ENCODE measurements around the gene PRSS57.

The PRSS57 gene

DNA sequence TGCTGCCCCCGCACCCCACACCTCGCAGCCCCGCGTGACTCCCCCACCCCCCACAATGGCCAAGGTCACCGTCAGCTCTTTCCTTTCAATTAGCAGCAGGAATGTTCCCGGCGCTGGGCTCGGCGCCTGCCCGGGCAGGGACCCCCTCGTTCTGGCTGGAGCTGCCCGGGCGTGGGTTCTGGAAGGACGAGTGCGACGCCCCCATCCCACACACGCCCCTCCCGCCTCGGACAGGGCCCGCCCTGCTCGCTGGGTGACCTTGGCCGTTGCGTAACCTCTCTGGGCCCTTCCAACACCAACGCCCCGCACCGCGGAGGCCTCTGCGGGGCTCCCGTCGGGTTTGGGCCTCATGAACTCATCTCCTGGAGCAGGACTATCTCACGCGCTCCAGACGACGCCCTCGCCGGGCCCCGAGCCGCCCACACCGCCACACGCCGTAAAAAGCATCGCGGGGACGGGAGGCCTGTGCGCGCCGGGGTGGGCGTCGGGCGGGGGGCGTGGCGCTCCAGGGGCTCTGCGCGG is 23.8 kb upstream of the PRSS57 start:
- H3K4me1 Mint-ChIP-seq, result peaks cover 33% of the 10 kb centered on the region
- H3K9me3 Mint-ChIP-seq, result peaks cover 12% of the 10 kb centered on the region
- no peak overlapping the region for H3K4me3 Mint-ChIP-seq
- DNase-seq, result no peak
- no peaks in the 10 kb centered on the region for H3K27me3 Mint-ChIP-seq (ENCODE audit: low read depth, poor library complexity)
- TF ChIP-seq, protein P1, sequence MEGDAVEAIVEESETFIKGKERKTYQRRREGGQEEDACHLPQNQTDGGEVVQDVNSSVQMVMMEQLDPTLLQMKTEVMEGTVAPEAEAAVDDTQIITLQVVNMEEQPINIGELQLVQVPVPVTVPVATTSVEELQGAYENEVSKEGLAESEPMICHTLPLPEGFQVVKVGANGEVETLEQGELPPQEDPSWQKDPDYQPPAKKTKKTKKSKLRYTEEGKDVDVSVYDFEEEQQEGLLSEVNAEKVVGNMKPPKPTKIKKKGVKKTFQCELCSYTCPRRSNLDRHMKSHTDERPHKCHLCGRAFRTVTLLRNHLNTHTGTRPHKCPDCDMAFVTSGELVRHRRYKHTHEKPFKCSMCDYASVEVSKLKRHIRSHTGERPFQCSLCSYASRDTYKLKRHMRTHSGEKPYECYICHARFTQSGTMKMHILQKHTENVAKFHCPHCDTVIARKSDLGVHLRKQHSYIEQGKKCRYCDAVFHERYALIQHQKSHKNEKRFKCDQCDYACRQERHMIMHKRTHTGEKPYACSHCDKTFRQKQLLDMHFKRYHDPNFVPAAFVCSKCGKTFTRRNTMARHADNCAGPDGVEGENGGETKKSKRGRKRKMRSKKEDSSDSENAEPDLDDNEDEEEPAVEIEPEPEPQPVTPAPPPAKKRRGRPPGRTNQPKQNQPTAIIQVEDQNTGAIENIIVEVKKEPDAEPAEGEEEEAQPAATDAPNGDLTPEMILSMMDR (IDR thresholded peaks at IDR 0.05), result no peak
- no peak overlapping the region for H3K27ac Mint-ChIP-seq
- peaks cover 16% of the 10 kb centered on the region for H3K36me3 Mint-ChIP-seq (ENCODE audit: low read depth)

DNA sequence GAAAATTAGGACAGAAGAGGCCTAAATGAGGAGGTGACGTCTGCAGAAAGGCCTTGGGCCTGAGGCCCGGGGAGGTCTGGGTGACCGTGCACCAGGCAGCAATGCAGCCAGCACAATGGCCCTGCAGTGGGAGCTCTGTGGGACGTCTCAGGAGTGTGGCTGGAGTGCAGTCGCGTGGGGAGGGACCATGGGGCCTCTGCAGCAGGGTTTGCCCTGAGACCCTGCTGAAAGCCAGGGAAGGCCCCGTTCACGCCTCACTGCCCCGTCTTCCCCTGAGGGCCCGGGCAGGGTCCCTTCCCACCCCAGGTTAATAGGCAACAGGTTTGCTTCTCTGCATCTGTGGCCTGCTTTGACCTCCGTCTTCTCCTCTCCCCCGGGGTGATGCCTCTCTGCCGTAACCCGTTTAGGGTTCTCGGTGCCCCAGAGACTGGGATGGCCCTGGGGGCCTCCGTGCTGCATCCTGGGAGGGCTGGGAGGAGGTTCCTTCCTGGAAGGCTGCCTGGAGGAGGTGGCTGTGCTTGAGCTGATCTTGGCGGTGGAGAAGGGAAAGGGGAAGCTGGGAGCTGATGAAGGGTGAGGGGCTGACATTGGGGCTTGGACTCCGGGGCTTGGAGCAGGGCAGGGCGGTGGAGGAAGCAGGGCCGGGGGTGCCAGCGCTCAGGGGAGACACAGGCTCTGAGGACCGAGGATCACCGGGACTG is 23.1 kb upstream of the PRSS57 start:
- H3K27ac Mint-ChIP-seq, result peak overlapping the region; percentile 86
- peaks cover 30% of the 10 kb centered on the region for H3K4me1 Mint-ChIP-seq
- H3K4me3 Mint-ChIP-seq, result peak overlapping the region; percentile 42
- peaks cover 12% of the 10 kb centered on the region for H3K9me3 Mint-ChIP-seq
- no peaks in the 10 kb centered on the region for H3K27me3 Mint-ChIP-seq (ENCODE audit: low read depth, poor library complexity)
- DNase-seq, result no peak
- TF ChIP-seq, protein P1 (IDR thresholded peaks at IDR 0.05), result no peak
- peaks cover 16% of the 10 kb centered on the region for H3K36me3 Mint-ChIP-seq (ENCODE audit: low read depth)

DNA sequence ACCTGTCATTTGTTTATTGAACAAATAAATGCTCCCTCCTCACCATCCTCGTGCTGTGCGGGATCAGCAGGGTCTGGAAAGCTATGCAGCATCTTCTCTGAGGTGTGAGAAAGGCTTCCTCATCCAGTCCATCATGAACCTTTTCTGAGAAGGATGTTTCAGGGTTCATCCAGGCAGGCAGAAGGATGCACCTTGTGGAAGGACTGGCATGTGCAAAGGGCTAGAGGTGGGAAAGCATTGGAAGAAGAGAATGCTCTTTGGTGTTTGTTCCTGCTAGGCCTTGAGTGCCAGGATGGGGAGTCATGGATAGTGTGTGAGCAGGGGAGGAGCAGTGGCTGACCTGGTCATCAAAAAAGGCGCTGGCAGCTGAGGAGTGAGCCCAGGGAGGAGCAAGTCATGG is 20.1 kb upstream of the PRSS57 start:
- Mint-ChIP-seq H3K27me3 (ENCODE audit: low read depth, poor library complexity) (no peaks in the 10 kb centered on the region), H3K9me3 (peaks cover 12% of the 10 kb centered on the region), H3K4me3 (no peak overlapping the region), H3K36me3 (ENCODE audit: low read depth) (peaks cover 20% of the 10 kb centered on the region), H3K27ac (no peak overlapping the region), H3K4me1 (peaks cover 43% of the 10 kb centered on the region)
- TF ChIP-seq, protein P1 (IDR thresholded peaks at IDR 0.05), result no peak
- no peak for DNase-seq

DNA sequence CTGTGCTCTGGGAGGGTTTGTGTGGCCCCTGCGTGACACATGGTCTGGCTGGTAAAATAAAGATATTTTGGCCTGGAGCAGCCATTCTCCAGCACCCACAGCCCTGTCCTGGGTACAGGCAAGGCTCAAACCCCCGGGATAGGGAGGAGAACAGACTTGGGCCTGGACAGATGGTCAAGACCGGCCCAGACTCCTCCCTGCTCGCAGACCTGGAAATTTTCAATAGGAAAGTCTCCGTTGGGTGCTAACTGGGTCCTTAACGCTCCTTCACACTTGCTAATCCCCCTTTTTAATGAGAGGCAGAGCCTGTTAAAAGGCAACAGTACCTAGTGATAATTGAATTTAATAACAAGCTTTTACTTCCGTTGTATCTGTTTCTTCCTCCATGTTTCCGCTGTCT is 16.0 kb upstream of the PRSS57 start:
- peaks cover 31% of the 10 kb centered on the region for H3K9me3 Mint-ChIP-seq
- H3K4me1 Mint-ChIP-seq, result peaks cover 26% of the 10 kb centered on the region
- H3K27ac Mint-ChIP-seq, result peak overlapping the region; percentile 69
- peaks cover 20% of the 10 kb centered on the region for H3K36me3 Mint-ChIP-seq (ENCODE audit: low read depth)
- TF ChIP-seq, protein P1 (IDR thresholded peaks at IDR 0.05), result no peak
- peaks cover 9% of the 10 kb centered on the region for H3K27me3 Mint-ChIP-seq (ENCODE audit: low read depth, poor library complexity)
- peak overlapping the region; percentile 77 for H3K4me3 Mint-ChIP-seq
- DNase-seq, result no peak

DNA sequence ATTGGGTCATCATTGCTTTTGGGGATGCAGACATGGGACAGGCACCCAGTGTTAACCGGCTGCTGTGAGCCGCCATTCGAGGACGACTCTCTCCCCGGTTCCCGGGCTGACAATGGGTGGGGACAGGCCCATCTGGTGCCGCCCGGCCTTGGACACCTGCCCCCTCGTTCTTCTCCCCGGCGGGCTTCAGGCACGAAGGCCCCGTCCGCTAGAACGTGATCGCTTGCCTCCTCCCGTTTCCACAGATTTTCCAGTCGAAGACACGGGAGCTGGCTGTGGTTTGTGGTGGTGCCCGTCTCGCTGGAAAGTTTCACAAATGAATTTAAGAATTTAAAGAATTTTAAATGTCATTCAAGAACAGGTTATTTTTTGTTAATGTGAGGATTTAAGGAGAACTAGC is 15.5 kb upstream of the PRSS57 start:
- peaks cover 17% of the 10 kb centered on the region for H3K36me3 Mint-ChIP-seq (ENCODE audit: low read depth)

More for the DNA sequence above, 15.5 kb upstream of the PRSS57 start:
- H3K4me1 Mint-ChIP-seq, result peaks cover 23% of the 10 kb centered on the region
- peak overlapping the region; percentile 77 for H3K4me3 Mint-ChIP-seq
- TF ChIP-seq, protein P1 (IDR thresholded peaks at IDR 0.05), result no peak
- peaks cover 9% of the 10 kb centered on the region for H3K27me3 Mint-ChIP-seq (ENCODE audit: low read depth, poor library complexity)
- H3K9me3 Mint-ChIP-seq, result peaks cover 30% of the 10 kb centered on the region
- no peak overlapping the region for H3K27ac Mint-ChIP-seq
- DNase-seq, result no peak

Data from nephron progenitor cell (in vitro differentiated cells).